SU-DHL-6 (cell line): ENCODE data around the gene MAML3.

Source experiments
- CTCF ChIP-seq: fragments of 200-600 bp; sonication (generic); IDR thresholded peaks from one replicate; pipeline ENCODE4 v1.5.1; 2017; ENCODE audit warnings: antibody characterized with exemption, mild to moderate bottlenecking, low read length, moderate library complexity; ENCODE audit not compliant: insufficient read depth, poor library complexity, severe bottlenecking
- EZH2phosphoT487 ChIP-seq: fragments of 200-600 bp; sonication (generic), shearing (Covaris generic); conservative IDR thresholded peaks from 2 replicates; pipeline ENCODE4 v1.6.1; 2018; ENCODE audit warnings: mild to moderate bottlenecking, antibody characterized with exemption, low read length, moderate library complexity, mixed read lengths

- TF ChIP-seq CTCF (no peak), EZH2phosphoT487 (no peak)
Observed at GRCh38 chr4:140185412-140186081, 31.6 kb upstream of the MAML3 start.
